Naive thymus-derived CD8-positive, alpha-beta T cell (primary cell): ENCODE results near the gene NRCAM. TPM values are rescaled to one million over a fixed set of nuclear protein-coding genes. Genes with fewer than 3 reads are reported as not detected.

Experiments
- ATAC-seq, 2 donors: fragments of 150-1000 bp; cut with Tn5 transposase in 1 of 2; sonication (Bioruptor Pico), chemical (Tn5 transposase) in 1 of 2; 1 replicate in 1 of 2; 2 replicates in 1 of 2; pipeline ENCODE4 v1.10.0; 2021; ENCODE audit warnings: mild to moderate bottlenecking in 2 of 2, moderate library complexity in 2 of 2
- POLR2A ChIA-PET: fragments of 350-600 bp; sonication (Branson Sonifier 250); formaldehyde crosslinking; loops from one replicate; lab custom pipeline; 2021; ENCODE audit warnings: antibody characterized with exemption; lab: Charles Lee
- DNase-seq, 10 donors: peaks; one replicate each; pipeline versions ENCODE4 v3.0.0 to v3.0.0-alpha.2; 2020 to 2022
- H3K27ac Mint-ChIP-seq, 10 donors: one replicate each; pipeline ENCODE4 v1.8.0; 2020 to 2022; ENCODE audit warnings: mild to moderate bottlenecking in 10 of 10, mixed read lengths in 10 of 10, moderate library complexity in 4 of 10, inconsistent platforms in 1 of 10
- H3K27me3 Mint-ChIP-seq, 5 donors: one replicate each; pipeline ENCODE4 v1.8.0; 2021 to 2022; ENCODE audit warnings: mixed read lengths in 5 of 5
- H3K36me3 Mint-ChIP-seq, 3 donors: one replicate each; pipeline ENCODE4 v1.8.0; 2020 to 2022; ENCODE audit warnings: mixed read lengths in 3 of 3, mild to moderate bottlenecking in 2 of 3, inconsistent platforms in 1 of 3
- H3K4me1 Mint-ChIP-seq, 4 donors: one replicate each; pipeline ENCODE4 v1.8.0; 2021 to 2022; ENCODE audit warnings: mixed read lengths in 4 of 4
- H3K4me3 Mint-ChIP-seq, 10 donors: one replicate each; pipeline ENCODE4 v1.8.0; 2020 to 2022; ENCODE audit warnings: mild to moderate bottlenecking in 10 of 10, mixed read lengths in 10 of 10, moderate library complexity in 6 of 10, inconsistent platforms in 1 of 10
- H3K9me3 Mint-ChIP-seq, 9 donors: one replicate each; pipeline ENCODE4 v1.8.0; 2020 to 2022; ENCODE audit warnings: mixed read lengths in 9 of 9, mild to moderate bottlenecking in 3 of 9, inconsistent platforms in 1 of 9, moderate library complexity in 1 of 9
- polyA plus RNA-seq, 3 donors: library from polyadenylated mRNA; unstranded; fragments of 300-500 nt; fragmentation: Illumina TruSeq; gene quantifications; one replicate each; pipeline ENCODE4 v1.2.3, GENCODE V29; 2021
- total RNA-seq, 8 experiments: library from RNA in 2 of 8; stranded (reverse) in 2 of 8; gene quantifications; one replicate each; pipeline ENCODE4 v1.2.3 and lab custom pipeline; 2021 to 2026

Gene NRCAM
- total and polyA plus RNA-seq, 5 experiments from 2014 or later = 11.1 to 46.6 (median 18.2) TPM

DNA sequence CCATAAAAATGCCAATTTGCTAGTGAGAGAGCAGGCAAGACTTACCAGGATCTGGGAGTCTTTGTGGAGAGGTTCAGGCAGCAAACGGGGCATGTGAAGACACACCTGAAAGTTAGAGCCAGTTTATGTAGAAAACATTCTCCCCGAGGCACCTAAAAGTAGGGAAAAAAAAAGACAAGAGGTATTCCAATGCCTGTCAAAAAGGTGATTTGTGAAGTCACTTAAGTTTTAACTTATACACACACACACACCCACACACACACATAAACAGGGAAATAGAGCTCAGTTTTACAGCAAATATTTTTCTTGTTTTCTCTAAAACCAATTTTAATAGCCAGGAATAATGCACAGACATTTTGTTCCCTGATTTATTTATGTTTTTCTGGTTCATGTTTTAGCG lies 326.0 kb downstream of the NRCAM start, which contains the start of gene LAMB4:
TSS of gene LAMB4 (minus strand) at position 101 of the 400 bp plus-strand sequence. CDS start 7,197 bp downstream, outside the sequence.
- no peaks in the 10 kb centered on the region for H3K27me3 Mint-ChIP-seq
- DNase-seq = no peak
- no peak for ATAC-seq
- no peak within 1 kb of the TSS for H3K4me3 Mint-ChIP-seq
- no peak within 1 kb of the TSS for H3K27ac Mint-ChIP-seq
- no peaks in the 10 kb centered on the region for H3K36me3 Mint-ChIP-seq
- H3K9me3 Mint-ChIP-seq = no peaks in the 10 kb centered on the region
- H3K4me1 Mint-ChIP-seq = peaks cover 4 to 6% (median 5%) of the 10 kb centered on the region in 4 donors
- POLR2A ChIA-PET = no interaction called here

DNA sequence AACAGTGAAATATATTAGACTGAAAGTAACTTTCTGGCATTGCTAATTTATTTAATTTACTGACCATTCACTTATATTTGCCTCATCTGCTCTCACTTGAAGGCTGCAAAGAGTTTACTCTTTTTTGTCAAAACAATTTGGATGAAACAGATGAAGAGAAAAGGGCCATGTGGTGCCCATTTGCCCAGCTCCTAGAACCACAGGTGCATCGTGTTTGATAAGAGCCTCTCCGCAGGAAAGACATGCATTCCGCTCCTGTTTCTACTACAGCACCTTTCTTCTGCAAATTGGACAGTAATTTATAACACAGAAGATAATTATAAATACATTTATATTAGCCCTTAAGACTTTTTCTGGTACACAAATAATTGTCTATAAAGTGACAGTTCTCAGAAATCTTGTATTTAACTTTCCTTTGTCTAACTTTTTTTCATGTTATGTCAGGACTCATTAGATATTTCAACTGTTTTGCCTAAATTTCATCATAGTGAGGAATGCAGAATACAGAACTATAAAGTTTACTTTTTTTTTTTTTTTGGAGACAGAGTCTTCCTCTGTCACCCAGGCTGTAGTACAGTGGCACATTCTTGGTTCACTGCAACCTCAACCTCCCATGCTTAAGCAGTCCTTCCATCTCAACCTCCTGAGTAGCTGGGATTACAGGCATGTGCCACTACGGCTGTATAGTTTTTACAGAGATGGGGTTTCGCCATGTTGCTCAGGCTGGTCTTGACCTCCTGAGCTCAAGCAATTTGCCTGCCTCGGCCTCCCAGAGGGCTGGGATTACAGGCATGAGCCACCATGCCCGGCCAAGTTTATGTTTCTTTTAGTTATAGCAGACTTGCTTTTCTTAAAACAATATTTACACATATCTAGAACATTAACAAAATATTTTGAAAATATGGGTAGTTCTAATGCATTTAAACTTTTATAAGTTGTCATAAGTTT lies 326.9 kb downstream of the NRCAM start:
- H3K36me3 Mint-ChIP-seq = no peaks in the 10 kb centered on the region
- no peak for ATAC-seq

DNA sequence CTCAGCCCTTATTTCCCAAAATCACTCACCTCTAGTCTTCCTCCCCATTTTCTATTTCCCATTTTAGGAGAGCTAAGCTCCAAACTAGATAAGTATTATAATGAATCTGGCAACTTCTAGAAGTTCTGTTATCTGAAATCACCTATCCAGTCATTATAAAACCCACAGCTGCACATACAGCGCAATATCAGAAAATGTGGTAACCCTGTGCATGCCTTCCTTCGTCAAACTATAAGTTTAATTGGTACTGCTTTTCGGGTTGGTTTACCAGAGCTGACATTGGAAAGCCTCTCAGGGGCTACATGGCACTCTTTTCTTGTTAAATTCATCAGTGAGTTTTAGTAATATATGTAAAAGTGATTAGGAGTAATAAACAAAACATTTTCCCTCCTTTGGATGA lies 327.7 kb downstream of the NRCAM start:
- POLR2A ChIA-PET = no interaction called here
- Mint-ChIP-seq H3K27ac (no peak overlapping the region), H3K36me3 (no peaks in the 10 kb centered on the region), H3K9me3 (no peaks in the 10 kb centered on the region), H3K4me3 (no peak overlapping the region), H3K4me1 (no peaks in the 10 kb centered on the region), H3K27me3 (no peaks in the 10 kb centered on the region)
- no peak for ATAC-seq
- DNase-seq = no peak

More for the DNA sequence above, 326.9 kb downstream of the NRCAM start:
- POLR2A ChIA-PET = no interaction called here
- Mint-ChIP-seq H3K4me1 (no peaks in the 10 kb centered on the region), H3K4me3 (no peak overlapping the region), H3K27me3 (no peaks in the 10 kb centered on the region), H3K9me3 (no peaks in the 10 kb centered on the region), H3K27ac (no peak overlapping the region)
- no peak for DNase-seq

DNA sequence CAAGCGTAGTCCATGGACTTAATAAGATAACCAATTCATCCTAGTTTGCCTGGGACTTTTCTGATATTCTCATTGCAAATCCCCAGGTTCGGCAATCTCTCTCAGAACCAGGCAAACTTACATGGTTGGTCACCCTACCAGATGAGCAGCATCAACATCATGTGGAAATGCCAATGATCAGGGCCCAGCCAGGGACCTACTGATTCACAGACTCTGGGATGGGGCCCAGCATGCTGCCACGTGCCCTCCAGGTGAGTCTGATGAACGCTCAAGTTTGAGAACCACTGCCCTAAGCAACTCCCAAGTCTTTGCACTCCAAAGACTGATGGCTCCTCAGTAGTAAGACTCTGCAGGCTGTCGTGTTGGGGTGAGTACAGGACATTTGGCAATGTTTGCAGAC lies 328.8 kb downstream of the NRCAM start:
- POLR2A ChIA-PET = no interaction called here
- peak overlapping the region in 1 of 10 donors; percentile 61 for H3K27ac Mint-ChIP-seq
- ATAC-seq (no peak), DNase-seq (no peak)
- no peaks in the 10 kb centered on the region for H3K9me3 Mint-ChIP-seq
- no peaks in the 10 kb centered on the region for H3K36me3 Mint-ChIP-seq
- H3K27me3 Mint-ChIP-seq = no peaks in the 10 kb centered on the region
- H3K4me1 Mint-ChIP-seq = no peaks in the 10 kb centered on the region
- no peak overlapping the region for H3K4me3 Mint-ChIP-seq

DNA sequence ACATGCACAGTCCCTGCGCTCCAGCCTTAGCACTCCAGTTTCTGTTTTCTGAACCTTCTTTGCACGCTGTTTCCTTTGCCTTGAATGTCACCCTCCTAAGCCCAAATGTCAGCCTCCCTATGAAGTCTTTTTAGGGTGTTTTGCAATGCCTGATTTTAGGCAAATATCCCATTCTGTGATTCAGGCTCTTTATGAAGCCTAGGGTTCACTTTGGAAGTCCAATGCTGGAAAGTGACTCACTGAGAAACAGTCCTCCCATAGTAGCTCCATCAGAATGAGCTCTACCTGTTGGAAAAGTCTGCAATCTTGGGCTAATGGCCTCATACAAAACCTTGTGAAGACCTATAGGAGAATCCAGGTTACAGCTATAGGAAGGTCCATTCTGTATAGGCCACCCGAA lies 331.4 kb downstream of the NRCAM start:
- ATAC-seq = no peak
- Mint-ChIP-seq H3K4me3 (no peak overlapping the region), H3K4me1 (no peaks in the 10 kb centered on the region), H3K36me3 (no peaks in the 10 kb centered on the region), H3K27ac (no peak overlapping the region), H3K27me3 (no peaks in the 10 kb centered on the region), H3K9me3 (no peaks in the 10 kb centered on the region)
- no peak for DNase-seq
- POLR2A ChIA-PET = no interaction called here

DNA sequence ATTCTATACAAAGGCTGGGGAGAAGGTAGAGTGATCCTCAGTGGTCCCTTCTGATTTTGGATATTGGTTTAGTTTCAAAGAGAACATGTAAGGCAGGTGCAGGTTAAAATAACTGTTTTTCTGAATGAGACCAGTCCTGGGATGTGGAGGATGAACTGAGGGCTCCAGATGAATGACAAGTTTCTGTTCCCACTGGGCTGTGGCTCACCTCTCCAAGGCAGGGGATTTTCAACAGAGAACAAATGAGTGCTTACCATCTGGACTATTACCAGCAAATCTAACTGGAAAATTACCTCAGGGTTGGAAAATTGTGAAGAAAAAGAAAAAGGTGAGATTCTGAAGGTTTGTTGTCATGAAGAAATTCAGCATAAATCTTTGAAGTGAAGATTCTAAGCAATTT lies 334.1 kb downstream of the NRCAM start:
- no peaks in the 10 kb centered on the region for H3K27me3 Mint-ChIP-seq
- no peak overlapping the region for H3K27ac Mint-ChIP-seq
- H3K9me3 Mint-ChIP-seq = no peaks in the 10 kb centered on the region
- no peaks in the 10 kb centered on the region for H3K36me3 Mint-ChIP-seq
- H3K4me3 Mint-ChIP-seq = no peak overlapping the region
- ATAC-seq (no peak), DNase-seq (no peak)
- POLR2A ChIA-PET = no interaction called here
- H3K4me1 Mint-ChIP-seq = no peaks in the 10 kb centered on the region

DNA sequence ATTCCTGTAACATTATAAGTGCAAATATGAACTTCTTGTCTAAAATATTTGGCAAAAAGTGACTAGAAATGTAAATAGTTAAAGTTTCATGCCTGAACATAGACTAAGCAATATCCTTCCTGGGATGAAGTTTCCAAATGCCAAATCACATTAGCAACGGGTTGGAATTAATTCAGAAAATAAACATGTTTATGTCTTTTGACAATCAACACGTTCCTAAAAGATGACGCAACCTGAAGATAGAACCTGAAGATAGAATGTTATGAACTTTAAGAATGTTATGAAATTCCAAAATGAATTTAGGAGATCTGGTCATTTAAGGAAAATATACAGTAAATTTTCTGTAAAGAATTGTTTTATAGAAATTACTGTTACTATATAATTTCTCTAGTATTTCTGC lies 335.3 kb downstream of the NRCAM start:
- ATAC-seq (no peak), DNase-seq (no peak)
- no peaks in the 10 kb centered on the region for H3K36me3 Mint-ChIP-seq
- no peaks in the 10 kb centered on the region for H3K9me3 Mint-ChIP-seq
- no peaks in the 10 kb centered on the region for H3K27me3 Mint-ChIP-seq
- H3K4me1 Mint-ChIP-seq = no peaks in the 10 kb centered on the region
- POLR2A ChIA-PET = no interaction called here
- no peak overlapping the region for H3K27ac Mint-ChIP-seq
- H3K4me3 Mint-ChIP-seq = no peak overlapping the region

DNA sequence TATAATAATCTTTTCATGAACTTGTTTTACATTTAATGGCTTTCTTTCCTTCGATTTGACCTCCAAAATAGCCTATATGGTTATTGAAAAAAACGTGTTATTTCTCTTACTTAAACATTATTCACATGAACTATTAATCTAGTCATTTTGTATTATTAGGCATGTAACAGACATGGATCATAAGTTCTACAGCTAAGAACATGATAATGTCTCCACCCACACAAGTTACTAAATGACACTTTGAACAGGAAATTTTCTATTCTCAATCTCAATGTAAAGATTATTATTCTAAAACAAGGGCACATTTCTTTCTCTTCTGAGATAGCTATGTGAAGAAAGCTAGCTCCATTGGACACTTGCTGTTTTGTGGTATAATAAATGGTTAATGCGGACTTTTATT lies 336.0 kb downstream of the NRCAM start:
- ATAC-seq (no peak), DNase-seq (no peak)
- Mint-ChIP-seq H3K27ac (no peak overlapping the region), H3K27me3 (no peaks in the 10 kb centered on the region), H3K4me3 (no peak overlapping the region), H3K9me3 (no peaks in the 10 kb centered on the region), H3K36me3 (no peaks in the 10 kb centered on the region), H3K4me1 (no peaks in the 10 kb centered on the region)
- POLR2A ChIA-PET = no interaction called here

DNA sequence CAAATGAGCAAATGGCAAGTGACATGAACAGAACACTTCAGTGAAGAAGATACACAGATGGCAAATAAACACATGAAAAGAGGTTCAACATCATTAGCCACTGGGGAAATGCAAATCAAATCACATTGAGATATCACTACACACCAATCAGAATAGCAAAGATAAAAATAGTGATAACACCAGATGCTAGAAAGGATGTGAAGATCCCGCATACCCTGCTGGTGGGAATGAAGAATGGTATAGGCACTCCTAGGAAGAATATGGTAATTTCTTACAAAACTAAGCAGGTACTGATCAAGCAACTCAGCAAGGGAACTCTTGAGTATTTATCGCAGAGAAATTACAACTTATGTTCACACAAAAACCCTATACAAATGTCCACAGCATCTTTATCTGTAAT lies 337.3 kb downstream of the NRCAM start:
- Mint-ChIP-seq H3K4me1 (no peaks in the 10 kb centered on the region), H3K27ac (no peak overlapping the region), H3K4me3 (no peak overlapping the region), H3K36me3 (no peaks in the 10 kb centered on the region), H3K9me3 (no peaks in the 10 kb centered on the region), H3K27me3 (no peaks in the 10 kb centered on the region)
- POLR2A ChIA-PET = interaction anchor here (0.7 kb wide), 1 partner anchor 224 kb away, joined by 3 read pairs; no protein-coding TSS in a partner anchor
- ATAC-seq (no peak), DNase-seq (no peak)

DNA sequence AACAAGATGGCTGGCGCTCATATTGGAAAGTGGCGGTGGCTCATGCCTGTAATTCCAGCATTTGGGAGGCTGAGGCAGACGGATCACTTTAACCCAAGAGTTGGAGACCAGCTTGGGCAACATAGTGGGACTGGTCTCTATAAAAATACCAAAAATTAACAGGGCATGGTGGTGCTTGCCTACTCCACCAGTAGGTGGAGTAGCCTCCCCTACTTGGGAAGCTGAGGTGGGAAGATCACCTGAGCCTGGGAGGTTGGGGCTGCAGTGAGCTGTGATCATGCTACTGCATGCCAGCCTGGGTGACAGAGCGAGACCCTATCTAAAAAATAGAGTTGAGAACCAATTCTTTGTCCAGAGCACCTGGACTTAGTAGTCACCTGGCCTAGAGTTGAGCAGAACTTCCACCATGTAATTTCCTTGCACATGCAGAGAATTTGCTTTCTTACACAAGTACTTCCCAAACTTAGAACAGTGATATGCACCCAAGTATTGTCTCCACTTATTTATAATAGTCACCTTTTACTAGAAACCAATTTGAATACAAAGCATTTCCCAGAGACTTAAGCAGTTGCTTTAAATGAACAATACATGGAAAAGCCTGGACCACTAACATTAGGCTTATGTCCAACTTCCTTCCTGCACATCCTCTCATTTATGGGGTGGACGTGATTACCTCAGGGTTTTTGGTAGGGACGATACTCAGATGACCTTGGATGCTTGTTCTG lies 342.0 kb downstream of the NRCAM start:
- Mint-ChIP-seq H3K4me3 (no peak overlapping the region), H3K27ac (no peak overlapping the region), H3K9me3 (no peaks in the 10 kb centered on the region), H3K27me3 (no peaks in the 10 kb centered on the region), H3K36me3 (no peaks in the 10 kb centered on the region), H3K4me1 (no peaks in the 10 kb centered on the region)
- POLR2A ChIA-PET = no interaction called here
- peak in 1 of 2 donors; percentile 27 for ATAC-seq
- DNase-seq = peak in 1 of 10 donors; percentile 6

DNA sequence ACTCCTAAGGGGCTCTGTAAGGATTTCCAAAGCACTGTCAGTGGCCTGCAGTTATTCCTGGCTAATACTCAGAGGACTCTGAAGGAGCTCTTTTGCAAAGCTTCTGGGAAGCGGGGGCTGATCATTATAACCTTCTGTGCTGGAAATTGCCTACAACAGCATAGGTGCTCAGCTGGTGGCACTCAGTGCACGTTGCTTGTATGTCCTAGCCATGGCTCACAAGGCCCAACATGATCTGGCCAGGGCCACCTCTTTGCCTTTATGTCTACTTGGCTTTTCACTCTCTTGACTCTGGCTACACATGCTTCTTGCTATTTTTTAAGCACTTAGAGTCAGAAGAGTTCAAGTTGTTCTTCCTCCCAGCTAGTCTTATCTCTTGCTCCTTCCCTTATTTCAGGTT lies 343.6 kb downstream of the NRCAM start:
- ATAC-seq = no peak
- POLR2A ChIA-PET = no interaction called here
- H3K27ac Mint-ChIP-seq = no peak overlapping the region

DNA sequence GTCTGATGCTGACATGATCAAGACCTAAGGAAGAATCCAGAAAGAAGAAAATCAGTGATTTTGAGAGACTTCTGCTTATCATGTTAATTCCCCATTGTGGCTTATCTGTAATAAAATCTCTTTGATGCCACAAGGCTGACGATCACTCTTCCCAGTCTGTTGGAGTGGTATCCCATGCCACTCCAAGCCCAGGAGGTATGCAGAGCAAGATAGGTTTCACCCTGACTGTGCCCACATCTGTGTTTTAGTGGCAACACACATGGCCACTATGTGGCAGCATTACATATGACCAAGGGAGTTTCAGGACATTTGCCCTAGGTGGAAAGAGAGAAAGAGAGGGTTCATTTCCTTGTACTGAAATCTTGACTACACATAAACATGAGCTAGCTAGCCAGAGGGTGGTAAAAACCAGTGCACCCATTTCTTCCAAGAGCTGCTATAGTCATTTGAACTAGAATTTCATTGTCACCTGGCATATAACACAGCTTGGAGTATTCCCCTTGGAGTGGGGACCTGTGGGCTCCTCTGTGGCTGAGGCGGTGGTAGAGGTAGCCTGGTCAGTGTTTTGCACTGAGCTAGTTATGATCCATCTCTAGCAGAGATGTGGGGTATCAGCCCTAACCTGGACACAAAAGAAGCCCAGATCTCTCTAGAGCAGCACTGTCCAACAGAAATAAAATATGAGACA lies 346.9 kb downstream of the NRCAM start:
- POLR2A ChIA-PET = no interaction called here
- Mint-ChIP-seq H3K4me3 (no peak overlapping the region), H3K4me1 (no peaks in the 10 kb centered on the region), H3K9me3 (no peaks in the 10 kb centered on the region), H3K36me3 (no peaks in the 10 kb centered on the region), H3K27ac (peak overlapping the region in 1 of 10 donors; percentile 14), H3K27me3 (no peaks in the 10 kb centered on the region)
- ATAC-seq = no peak
- DNase-seq = no peak

More for the DNA sequence above, 343.6 kb downstream of the NRCAM start:
- DNase-seq = no peak
- H3K4me1 Mint-ChIP-seq = no peaks in the 10 kb centered on the region
- H3K27me3 Mint-ChIP-seq = no peaks in the 10 kb centered on the region
- no peaks in the 10 kb centered on the region for H3K9me3 Mint-ChIP-seq
- no peaks in the 10 kb centered on the region for H3K36me3 Mint-ChIP-seq
- H3K4me3 Mint-ChIP-seq = no peak overlapping the region

DNA sequence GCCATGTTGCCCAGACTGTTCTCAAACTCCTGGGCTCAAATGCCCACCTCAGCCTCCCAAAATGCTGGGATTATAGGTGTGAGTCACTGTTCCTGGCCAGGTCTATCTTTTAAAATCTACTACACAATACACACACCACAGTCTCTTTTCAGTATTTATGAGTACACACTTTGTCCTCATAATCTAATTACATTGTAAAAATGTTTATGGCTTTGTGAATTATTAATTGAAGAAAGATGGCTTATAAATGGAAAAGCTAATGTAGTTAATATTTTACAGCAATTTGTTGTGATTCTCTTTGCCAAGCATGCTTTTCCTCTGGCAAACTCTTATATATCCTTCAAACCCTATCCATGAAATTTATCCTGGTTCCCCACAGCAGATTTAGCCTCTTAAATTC lies 348.1 kb downstream of the NRCAM start:
- Mint-ChIP-seq H3K4me1 (no peaks in the 10 kb centered on the region), H3K36me3 (no peaks in the 10 kb centered on the region), H3K27me3 (no peaks in the 10 kb centered on the region), H3K9me3 (no peaks in the 10 kb centered on the region), H3K27ac (no peak overlapping the region), H3K4me3 (no peak overlapping the region)
- POLR2A ChIA-PET = no interaction called here
- ATAC-seq = no peak
- DNase-seq = no peak
